ENCODE data around the gene ABHD1.

The ABHD1 gene

GRCh38 chr2:27081984-27082772 is 41.4 kb upstream of the ABHD1 start:
- no peak overlapping the region for H3K27ac ChIP-seq (ENCODE audit: low read depth, low read length)
- H3K4me1 ChIP-seq (ENCODE audit: control insufficient read depth, insufficient read depth, low read length), result peaks cover 15% of the 10 kb centered on the region
- H3K9ac ChIP-seq (ENCODE audit: low read depth, low read length), result no peak overlapping the region

GRCh38 chr2:27082773-27083409 is 40.7 kb upstream of the ABHD1 start:
- no peak overlapping the region for H3K27ac ChIP-seq (ENCODE audit: low read depth, low read length)
- H3K27me3 ChIP-seq (ENCODE audit: control insufficient read depth, insufficient read depth, low read length), result peaks cover 16% of the 10 kb centered on the region
- H3K4me3 ChIP-seq (ENCODE audit: low read depth, low read length), result no peak overlapping the region
- no peaks in the 10 kb centered on the region for H3K9me3 ChIP-seq (ENCODE audit: control insufficient read depth, insufficient read depth, low read length)
- no peaks in the 10 kb centered on the region for H3K36me3 ChIP-seq (ENCODE audit: control insufficient read depth, insufficient read depth, low read length)
- peaks cover 15% of the 10 kb centered on the region for H3K4me1 ChIP-seq (ENCODE audit: control insufficient read depth, insufficient read depth, low read length)
- H3K9ac ChIP-seq (ENCODE audit: low read depth, low read length), result no peak overlapping the region

More at GRCh38 chr2:27081984-27082772, 41.4 kb upstream of the ABHD1 start:
- Histone ChIP-seq H3K36me3 (ENCODE audit: control insufficient read depth, insufficient read depth, low read length) (no peaks in the 10 kb centered on the region), H3K4me3 (ENCODE audit: low read depth, low read length) (no peak overlapping the region), H3K27me3 (ENCODE audit: control insufficient read depth, insufficient read depth, low read length) (peaks cover 12% of the 10 kb centered on the region), H3K9me3 (ENCODE audit: control insufficient read depth, insufficient read depth, low read length) (no peaks in the 10 kb centered on the region)

GRCh38 chr2:27083410-27084296 is 40.0 kb upstream of the ABHD1 start:
- H3K9me3 ChIP-seq (ENCODE audit: control insufficient read depth, insufficient read depth, low read length), result no peaks in the 10 kb centered on the region
- H3K4me3 ChIP-seq (ENCODE audit: low read depth, low read length), result no peak overlapping the region
- no peak overlapping the region for H3K27ac ChIP-seq (ENCODE audit: low read depth, low read length)
- peaks cover 16% of the 10 kb centered on the region for H3K27me3 ChIP-seq (ENCODE audit: control insufficient read depth, insufficient read depth, low read length)
- H3K9ac ChIP-seq (ENCODE audit: low read depth, low read length), result no peak overlapping the region
- no peaks in the 10 kb centered on the region for H3K36me3 ChIP-seq (ENCODE audit: control insufficient read depth, insufficient read depth, low read length)
- peaks cover 11% of the 10 kb centered on the region for H3K4me1 ChIP-seq (ENCODE audit: control insufficient read depth, insufficient read depth, low read length)

- Histone ChIP-seq H3K27me3 (ENCODE audit: control insufficient read depth, insufficient read depth, low read length) (peaks cover 16% of the 10 kb centered on the region), H3K9ac (ENCODE audit: low read depth, low read length) (no peak overlapping the region), H3K4me3 (ENCODE audit: low read depth, low read length) (no peak overlapping the region), H3K27ac (ENCODE audit: low read depth, low read length) (no peak overlapping the region), H3K4me1 (ENCODE audit: control insufficient read depth, insufficient read depth, low read length) (peaks cover 8% of the 10 kb centered on the region; the same call in 1 of the 2 replicates), H3K36me3 (ENCODE audit: control insufficient read depth, insufficient read depth, low read length) (no peaks in the 10 kb centered on the region), H3K9me3 (ENCODE audit: control insufficient read depth, insufficient read depth, low read length) (no peaks in the 10 kb centered on the region)
Measured at GRCh38 chr2:27084297-27085061, 39.1 kb upstream of the ABHD1 start.

GRCh38 chr2:27085062-27085672 is 38.4 kb upstream of the ABHD1 start:
- no peaks in the 10 kb centered on the region for H3K36me3 ChIP-seq (ENCODE audit: control insufficient read depth, insufficient read depth, low read length)
- H3K4me3 ChIP-seq (ENCODE audit: low read depth, low read length), result peak overlapping the region; percentile 76
- no peak overlapping the region for H3K9ac ChIP-seq (ENCODE audit: low read depth, low read length)
- no peak overlapping the region for H3K27ac ChIP-seq (ENCODE audit: low read depth, low read length)
- H3K27me3 ChIP-seq (ENCODE audit: control insufficient read depth, insufficient read depth, low read length), result peaks cover 16% of the 10 kb centered on the region
- H3K9me3 ChIP-seq (ENCODE audit: control insufficient read depth, insufficient read depth, low read length), result no peaks in the 10 kb centered on the region
- H3K4me1 ChIP-seq (ENCODE audit: control insufficient read depth, insufficient read depth, low read length), result peaks cover 8% of the 10 kb centered on the region; the same call in 1 of the 2 replicates

- Histone ChIP-seq H3K9ac (ENCODE audit: low read depth, low read length) (peak overlapping the region; percentile 57; the same call in 1 of the 2 replicates), H3K27ac (ENCODE audit: low read depth, low read length) (no peak overlapping the region), H3K9me3 (ENCODE audit: control insufficient read depth, insufficient read depth, low read length) (no peaks in the 10 kb centered on the region), H3K4me1 (ENCODE audit: control insufficient read depth, insufficient read depth, low read length) (peaks cover 8% of the 10 kb centered on the region; the same call in 1 of the 2 replicates), H3K4me3 (ENCODE audit: low read depth, low read length) (peak overlapping the region; percentile 76), H3K27me3 (ENCODE audit: control insufficient read depth, insufficient read depth, low read length) (peaks cover 16% of the 10 kb centered on the region), H3K36me3 (ENCODE audit: control insufficient read depth, insufficient read depth, low read length) (no peaks in the 10 kb centered on the region)
Measured at GRCh38 chr2:27085673-27086089, 37.9 kb upstream of the ABHD1 start.

GRCh38 chr2:27086090-27086723 is 37.4 kb upstream of the ABHD1 start:
- peak overlapping the region; percentile 76 for H3K4me3 ChIP-seq (ENCODE audit: low read depth, low read length)
- H3K4me1 ChIP-seq (ENCODE audit: control insufficient read depth, insufficient read depth, low read length), result peaks cover 8% of the 10 kb centered on the region; the same call in 1 of the 2 replicates
- peak overlapping the region; percentile 75 for H3K27ac ChIP-seq (ENCODE audit: low read depth, low read length)
- H3K9me3 ChIP-seq (ENCODE audit: control insufficient read depth, insufficient read depth, low read length), result no peaks in the 10 kb centered on the region
- H3K27me3 ChIP-seq (ENCODE audit: control insufficient read depth, insufficient read depth, low read length), result peaks cover 16% of the 10 kb centered on the region
- no peaks in the 10 kb centered on the region for H3K36me3 ChIP-seq (ENCODE audit: control insufficient read depth, insufficient read depth, low read length)
- peak overlapping the region; percentile 57; the same call in 1 of the 2 replicates for H3K9ac ChIP-seq (ENCODE audit: low read depth, low read length)

GRCh38 chr2:27086724-27087593 is 36.7 kb upstream of the ABHD1 start, which contains the start of gene KHK:
Gene KHK, plus strand, starts transcription at chr2:27086772. Its CDS starts 488 bp downstream, at chr2:27087260.
- H3K9ac ChIP-seq (ENCODE audit: low read depth, low read length), result peak within 1 kb of the TSS; percentile 57; the same call in 1 of the 2 replicates
- H3K27me3 ChIP-seq (ENCODE audit: control insufficient read depth, insufficient read depth, low read length), result peaks cover 16% of the 10 kb centered on the region
- 0 out of 2 replicates have a peak, but pooled peaks cover 5% of the 10 kb centered on the region for H3K4me1 ChIP-seq (ENCODE audit: control insufficient read depth, insufficient read depth, low read length)
- H3K4me3 ChIP-seq (ENCODE audit: low read depth, low read length), result peak within 1 kb of the TSS; percentile 76
- H3K27ac ChIP-seq (ENCODE audit: low read depth, low read length), result peak within 1 kb of the TSS; percentile 75
- no peaks in the 10 kb centered on the region for H3K9me3 ChIP-seq (ENCODE audit: control insufficient read depth, insufficient read depth, low read length)
- no peaks in the 10 kb centered on the region for H3K36me3 ChIP-seq (ENCODE audit: control insufficient read depth, insufficient read depth, low read length)

All from HUES48 (cell line).